SKM-1 (cell line): ENCODE measurements around the gene SLC2A4RG.
"Not testable (repeated sequence)": the region's sequence is repeated elsewhere in the genome, so short reads cannot be mapped to it uniquely, and the experiment has no call there.

Experiments
- DNase-seq: peaks from one replicate; lab custom pipeline; 2025; ENCODE audit not compliant: unreplicated experiment; lab: John Stamatoyannopoulos, UW

SLC2A4RG gene

DNA sequence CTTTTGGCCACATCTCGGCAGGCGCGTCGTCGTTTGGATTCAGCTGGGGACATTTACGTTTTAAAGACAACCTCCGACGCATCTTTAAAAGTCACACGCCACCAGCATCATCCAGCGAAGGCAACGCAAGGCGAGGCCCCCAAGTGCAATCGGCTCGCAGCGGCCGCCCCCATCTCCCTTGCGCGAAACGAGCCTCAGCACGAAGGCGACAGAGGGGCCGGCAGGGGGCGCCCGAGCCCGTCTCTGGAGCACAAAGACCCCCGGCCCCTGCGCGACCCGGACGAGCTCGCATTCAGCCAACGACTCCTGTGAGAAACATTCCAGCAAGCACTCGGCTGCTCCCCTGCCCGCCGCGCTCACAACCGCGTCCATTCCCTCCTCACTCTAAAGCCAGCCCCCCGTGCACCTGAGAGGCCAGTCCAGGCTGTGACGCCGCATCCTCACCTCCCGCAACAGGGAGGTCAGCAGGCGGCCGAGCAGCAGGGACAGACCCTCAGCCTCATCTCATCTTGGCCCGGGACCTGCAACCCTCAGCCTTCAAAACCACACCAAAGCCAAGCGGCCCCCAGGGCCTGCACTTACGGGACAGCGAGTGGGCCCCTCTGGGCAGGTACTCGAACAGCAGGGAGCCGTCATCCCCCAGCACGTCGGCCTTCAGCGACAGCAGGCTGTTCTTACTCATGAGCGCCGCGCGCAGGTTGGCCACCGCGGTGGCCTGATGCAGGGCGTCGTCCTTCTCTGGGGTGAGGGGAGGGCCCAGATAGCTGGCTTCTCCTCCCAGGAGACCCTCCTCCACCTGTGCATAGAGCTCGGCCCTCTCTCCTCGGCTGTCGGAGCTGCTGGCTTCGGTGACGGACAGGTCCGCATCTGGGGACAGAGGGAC lies 35.8 kb downstream of the SLC2A4RG start:
- no peak for DNase-seq

- DNase-seq, result not testable (repeated sequence)
These were observed 37.3 kb downstream of the SLC2A4RG start for GRCh38 chr20:63776875-63777274.

DNA sequence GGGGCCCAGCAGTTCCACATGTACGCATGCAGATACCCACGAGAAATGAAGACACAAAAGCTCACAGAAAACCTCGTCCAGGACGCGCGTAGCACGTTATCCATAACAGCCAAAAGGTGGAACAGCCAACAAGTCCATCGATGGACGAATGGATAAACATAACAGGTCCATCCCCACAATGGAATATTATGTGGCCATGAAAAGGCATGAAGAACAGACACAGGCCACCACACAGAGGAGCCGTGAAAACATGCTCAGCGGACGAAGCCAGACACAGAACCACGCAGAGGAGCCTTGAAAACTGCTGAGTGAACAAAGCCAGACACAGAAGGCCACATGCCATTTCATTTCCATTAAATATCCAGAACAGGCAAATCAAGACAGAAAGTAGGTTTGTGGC lies 38.0 kb downstream of the SLC2A4RG start:
- DNase-seq, result no peak

DNA sequence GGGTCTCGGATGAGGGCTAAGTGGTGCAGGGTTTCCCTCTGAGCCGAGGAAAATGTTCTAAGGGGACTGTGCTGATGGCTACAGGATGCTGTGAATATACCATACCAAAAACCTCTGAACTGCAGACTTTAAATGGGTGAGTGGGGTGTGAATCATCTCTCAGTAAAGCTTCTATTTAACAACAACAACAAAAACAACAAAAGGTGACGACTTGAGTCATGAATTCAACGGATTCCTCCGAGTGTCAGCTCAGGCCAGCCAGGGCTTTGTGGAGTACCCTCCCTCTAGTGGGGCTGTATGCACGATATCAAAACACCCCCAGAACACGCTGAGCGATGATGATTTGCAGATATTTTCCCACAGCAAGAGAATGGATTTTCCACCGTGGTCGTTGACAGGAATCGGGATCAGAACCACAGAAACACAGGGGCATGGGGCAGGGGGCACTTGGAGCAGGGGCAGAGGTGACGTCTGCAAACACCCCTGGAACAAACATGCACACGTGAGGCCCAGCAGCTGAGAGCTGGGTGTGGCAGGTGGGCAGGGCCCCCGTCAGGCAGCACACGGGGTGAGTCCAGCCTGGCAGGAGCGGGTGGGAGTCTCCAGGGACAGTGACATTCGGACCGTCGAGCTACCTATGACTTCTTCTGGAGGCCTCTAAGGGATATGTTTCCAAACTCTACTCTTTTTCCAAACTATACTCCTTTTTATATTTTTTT lies 38.6 kb downstream of the SLC2A4RG start:
- DNase-seq, result no peak

DNA sequence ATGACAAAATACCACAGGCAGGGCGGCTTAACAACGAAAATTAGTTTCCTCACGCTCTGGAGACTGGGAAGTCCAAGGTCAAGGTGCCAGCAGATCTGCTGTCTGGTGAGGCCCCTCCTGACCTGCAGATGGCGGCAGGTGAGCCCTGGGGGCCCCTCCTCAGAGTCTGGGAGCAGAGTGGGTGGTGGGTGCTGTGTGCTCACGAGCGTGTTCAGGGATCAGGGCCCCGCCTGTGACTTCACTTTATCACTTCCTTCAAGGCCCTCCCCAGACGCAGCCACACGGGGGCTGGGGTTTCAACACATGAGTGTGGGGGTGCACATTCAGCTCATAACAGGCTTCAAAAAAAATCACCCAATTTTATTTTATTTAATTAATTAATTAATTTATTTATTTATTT lies 39.3 kb downstream of the SLC2A4RG start:
- no peak for DNase-seq

DNA sequence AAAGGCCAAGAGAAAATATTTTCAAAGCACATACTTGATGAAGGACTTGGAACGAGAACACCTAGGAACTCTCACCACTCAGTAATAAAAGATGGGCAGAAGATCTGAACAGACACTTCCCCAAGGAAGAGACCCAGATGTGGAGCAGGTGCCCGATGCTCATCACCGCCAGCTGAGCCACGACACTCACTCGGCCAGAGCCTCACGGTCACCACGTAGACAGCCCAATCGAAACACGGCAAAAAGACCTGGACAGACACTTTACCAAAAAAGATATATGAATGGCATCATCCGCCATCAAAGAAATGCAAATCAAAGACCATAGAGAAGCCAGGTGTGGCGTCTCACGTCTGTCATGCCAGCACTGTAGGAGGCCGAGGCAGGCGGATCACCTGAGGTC lies 41.6 kb downstream of the SLC2A4RG start:
- DNase-seq, result no peak

GRCh38 chr20:63782051-63782471 lies 42.5 kb downstream of the SLC2A4RG start:
- DNase-seq, result no peak

DNA sequence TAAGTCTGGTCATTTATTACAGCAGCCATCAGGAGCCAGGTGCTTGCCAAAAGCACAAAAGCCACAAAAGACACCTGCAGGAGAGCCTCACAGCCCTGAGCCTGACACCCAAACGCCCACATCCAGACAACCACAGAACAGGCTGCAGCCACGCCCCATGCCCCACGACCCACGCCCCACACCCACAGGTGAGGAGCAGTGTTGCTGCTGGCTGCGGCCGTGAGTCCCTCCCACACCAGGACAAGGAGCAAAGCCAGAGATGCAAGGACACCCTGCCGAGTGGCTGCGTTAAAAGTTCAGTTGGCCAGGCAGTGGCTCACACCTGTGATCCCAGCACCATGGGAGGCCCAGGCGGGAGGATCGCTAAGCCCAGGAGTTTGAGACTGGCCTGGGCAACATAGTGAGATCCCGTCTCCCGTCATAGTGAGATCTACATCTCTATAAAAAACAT lies 43.0 kb downstream of the SLC2A4RG start:
- no peak for DNase-seq

- no peak for DNase-seq
These were observed 44.4 kb downstream of the SLC2A4RG start for GRCh38 chr20:63783970-63784369.

DNA sequence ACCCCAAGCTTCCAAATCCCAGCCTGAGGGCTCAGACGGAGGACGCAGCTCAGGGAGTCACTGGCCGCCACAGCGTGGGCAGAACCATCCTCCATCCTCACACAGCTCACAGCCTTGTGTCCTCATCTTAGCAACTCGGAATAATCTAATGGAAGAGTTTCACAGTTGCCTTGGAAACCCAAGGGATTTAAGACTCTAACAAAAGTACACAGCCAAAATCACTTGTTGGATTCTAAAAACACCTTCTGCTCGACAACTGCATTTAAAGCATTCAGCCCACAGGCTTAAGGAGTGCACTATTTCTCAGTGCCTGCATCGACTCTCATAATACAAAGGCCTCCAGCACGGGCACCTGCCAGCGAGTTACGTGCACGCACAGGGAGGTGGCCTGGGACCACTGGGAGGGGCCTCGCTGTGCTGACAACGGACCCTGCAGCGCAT lies 46.1 kb downstream of the SLC2A4RG start:
- DNase-seq, result no peak

DNA sequence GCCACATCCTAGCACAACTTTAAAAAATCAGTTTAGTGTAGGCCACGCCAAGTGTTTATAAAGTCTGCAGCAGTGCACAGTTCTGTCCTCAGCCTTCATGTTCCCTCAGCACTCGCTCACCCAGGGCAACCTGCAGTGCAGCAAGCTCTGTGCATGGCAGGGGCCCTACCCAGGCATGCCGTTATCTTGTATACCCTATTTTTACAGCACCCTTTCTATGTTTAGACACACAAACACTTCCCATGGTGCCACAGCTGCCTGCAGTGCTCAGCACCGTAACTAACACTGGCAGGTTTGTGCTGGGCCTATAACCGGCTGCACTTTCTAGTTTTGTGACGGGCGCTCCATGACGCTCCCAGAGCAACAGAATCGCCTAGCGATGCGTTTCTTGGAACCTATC lies 47.7 kb downstream of the SLC2A4RG start:
- DNase-seq, result no peak

- DNase-seq, result no peak
These were observed 48.2 kb downstream of the SLC2A4RG start for GRCh38 chr20:63787749-63788148.

DNA sequence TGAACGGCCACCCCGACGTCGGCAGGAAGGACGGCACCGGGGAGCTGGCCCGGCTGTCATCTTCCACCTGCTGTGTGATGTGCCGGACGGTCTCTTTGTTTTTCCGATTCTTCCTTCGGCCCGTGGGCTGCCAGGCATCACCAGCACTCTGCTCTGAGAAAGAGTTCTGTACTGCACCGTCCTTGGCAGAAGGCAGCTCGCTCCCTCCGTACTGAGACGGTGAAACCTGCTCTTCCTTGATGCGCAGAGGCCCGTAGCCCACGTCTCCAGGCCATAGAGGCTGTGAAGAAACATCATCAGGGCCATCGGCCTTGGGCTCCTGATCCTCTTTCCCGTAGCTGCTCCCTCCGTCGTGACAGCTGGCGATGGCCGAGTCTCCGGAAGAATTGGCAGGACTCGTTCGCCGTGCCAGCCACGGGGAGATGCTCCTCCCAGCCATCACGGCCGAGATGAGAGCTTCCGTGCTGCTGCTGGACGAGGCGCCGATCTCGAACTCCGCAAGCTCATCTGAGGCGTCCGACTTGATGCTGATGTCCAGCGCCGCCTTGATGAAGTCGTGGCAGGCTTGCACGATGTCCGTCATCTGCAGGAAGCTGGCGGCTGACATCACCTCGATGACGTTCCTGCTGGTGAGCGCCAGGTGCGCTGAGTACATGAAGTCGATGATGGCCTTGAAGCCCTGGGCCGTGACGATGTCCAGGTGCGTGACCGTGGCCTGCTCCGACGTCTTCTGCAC lies 50.4 kb downstream of the SLC2A4RG start:
- DNase-seq, result no peak

DNA sequence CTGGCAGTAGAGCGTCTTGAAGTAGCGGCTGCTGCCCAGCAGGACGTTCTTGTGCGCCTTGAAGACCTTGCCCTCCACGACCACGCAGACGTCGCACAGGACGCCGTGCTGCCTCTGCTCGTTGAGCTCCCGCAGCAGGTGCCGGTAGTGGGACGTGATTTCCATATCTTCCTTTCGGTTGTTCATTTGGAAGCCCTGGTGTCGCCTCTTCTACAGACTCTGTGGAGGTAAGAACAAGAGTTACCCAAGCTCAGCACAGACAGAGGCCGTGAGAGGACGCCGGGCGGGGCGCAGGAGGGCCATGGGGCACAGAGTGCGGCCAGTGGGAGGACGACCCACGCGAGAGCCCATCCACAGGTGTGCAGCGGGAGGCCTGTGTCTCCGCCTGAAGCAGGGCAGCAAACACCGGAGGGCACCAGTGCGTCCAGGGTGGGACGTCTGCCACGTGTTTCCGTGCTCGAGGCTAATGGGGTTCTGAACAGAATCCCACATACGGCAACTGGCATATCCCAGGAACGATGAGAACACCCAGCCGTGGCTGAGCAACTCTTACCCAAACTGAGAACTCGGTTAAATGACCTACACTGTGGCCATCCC lies 51.1 kb downstream of the SLC2A4RG start:
- no peak for DNase-seq

GRCh38 chr20:63791497-63792156 lies 52.1 kb downstream of the SLC2A4RG start:
- DNase-seq, result no peak

- no peak for DNase-seq
These were observed 53.3 kb downstream of the SLC2A4RG start for GRCh38 chr20:63792866-63793265.
